ENCODE data around the gene SLC25A10.
A peak's percentile ranks its signal among the peaks of the same experiment; 100 is the strongest.

SLC25A10 gene

DNA sequence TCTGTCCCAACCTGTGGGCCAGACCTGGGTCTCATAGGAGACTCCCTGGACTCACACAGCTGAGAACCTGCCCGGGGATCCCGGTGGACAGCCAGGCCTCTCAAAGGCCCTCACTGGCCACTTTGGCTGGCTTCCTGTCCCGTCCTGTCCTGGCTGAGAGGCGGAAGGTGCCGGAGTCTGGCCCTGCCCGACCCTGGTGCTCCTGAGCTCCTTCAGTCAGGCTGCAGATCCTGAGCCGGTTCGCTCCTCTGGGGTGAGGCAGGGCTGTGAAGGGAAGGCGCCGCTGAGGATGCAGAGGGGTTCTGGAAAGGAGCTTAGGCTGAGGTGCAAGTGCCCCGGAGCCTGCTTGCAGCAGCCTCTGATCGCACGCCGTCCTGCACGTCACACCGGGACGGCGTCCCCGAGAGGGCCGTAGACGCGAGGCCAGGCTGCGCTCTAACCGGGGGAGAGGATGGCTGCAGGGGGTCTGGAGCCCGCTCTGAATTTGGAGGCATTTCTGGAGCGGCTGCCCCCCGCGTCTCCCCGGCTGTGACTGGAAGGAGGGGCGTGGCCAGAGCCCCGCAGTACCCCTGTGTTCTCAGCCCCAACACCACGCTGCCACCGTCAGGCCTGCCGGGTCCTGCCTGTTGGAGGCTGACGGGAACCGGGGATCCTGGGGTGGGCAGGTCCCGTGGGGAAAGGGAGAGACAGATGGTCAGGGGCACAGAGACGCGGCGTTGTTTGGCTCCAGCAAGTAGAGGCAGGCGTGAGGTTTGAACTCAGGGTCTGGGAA is 24.1 kb upstream of the SLC25A10 start:
- DNase-seq (ENCODE audit: low spot score), result no peak

DNA sequence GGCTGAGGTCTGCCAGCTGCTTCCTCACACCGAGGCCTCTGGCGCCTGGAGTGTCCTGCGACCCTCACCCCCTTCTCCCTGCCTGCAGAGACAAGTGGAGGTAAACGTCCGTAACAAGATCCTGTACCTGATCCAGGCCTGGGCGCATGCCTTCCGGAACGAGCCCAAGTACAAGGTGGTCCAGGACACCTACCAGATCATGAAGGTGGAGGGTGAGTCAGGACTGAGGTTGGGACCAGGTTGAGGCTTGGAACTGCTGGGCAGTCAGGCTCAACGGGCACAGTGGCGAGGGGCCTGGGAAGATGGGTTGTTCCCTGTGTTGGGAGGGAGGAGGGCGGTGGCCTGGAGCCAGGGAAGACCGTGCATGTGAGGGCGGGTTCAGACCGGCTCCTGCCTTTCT is 23.5 kb upstream of the SLC25A10 start:
- no peak for DNase-seq (ENCODE audit: low spot score)

DNA sequence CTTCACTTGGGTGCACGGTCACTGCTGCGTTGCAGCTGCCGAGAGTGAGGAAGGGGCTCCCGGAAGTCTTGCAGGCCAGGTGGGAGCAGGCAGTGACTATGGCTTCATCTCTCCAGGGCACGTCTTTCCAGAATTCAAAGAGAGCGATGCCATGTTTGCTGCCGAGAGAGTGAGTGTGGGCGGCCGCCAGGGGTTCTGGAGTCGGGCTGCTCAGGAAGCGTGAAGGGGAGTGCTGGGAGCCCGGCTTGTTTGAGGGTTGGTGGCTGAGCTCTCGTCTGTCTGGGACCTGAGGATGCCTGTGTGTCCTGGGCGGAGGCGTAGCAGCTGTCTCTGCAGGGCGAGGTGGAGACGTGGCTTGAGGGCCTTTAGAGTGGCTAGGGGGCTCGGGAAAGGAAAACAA is 22.0 kb upstream of the SLC25A10 start:
- DNase-seq (ENCODE audit: low spot score), result no peak

DNA sequence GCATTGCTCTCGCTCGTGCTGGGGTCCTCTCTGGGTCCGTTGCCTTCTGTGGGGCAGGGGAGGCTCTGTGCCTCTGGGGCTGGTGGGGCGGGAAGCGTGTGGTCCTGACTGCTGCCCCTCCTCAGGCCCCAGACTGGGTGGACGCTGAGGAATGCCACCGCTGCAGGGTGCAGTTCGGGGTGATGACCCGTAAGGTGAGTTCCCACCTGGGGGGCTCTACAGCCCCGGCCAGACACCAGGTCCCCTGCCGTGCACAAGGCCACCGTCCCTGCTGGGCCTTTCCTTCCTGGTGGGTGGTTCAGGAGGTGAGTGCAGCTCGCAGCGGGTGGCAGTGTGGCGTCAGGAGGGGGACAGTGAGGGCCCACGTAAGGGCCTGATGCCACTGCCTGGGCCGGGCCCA is 21.5 kb upstream of the SLC25A10 start:
- no peak for DNase-seq (ENCODE audit: low spot score)

DNA sequence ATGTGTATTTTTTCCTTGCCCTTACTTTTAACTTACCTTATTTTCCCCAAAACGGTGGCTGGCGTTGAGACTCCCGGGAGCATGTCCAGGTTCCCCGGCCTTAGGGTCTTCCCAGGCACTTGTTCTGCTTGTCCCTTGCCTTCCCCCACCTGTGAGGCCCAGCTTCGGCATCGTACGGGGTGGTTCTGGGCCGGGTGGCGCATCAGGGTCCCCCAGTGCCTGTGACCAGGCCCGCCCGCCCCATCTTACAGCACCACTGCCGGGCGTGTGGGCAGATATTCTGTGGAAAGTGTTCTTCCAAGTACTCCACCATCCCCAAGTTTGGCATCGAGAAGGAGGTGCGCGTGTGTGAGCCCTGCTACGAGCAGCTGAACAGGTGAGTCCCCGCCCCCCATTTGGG is 20.9 kb upstream of the SLC25A10 start:
- DNase-seq (ENCODE audit: low spot score), result no peak

DNA sequence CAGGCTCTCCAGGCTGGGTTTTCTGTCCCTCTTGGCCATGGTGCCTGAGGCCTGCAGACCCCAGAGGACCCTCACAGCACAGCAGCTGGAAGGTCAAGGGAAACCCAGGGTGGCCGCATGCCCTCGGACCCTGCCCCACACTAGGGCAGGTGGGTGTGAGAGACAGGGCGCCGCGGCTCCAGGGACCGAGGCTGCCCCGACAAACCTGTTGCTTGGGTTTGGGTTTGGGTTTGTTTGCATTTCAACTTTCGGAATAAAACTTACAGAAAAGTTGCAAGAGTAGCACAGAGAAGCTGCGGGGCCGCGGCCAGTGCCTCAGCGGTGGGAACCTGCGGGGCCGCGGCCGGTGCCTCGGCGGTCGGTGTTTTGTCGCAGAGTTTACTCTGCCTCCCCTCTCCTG is 20.5 kb upstream of the SLC25A10 start:
- DNase-seq (ENCODE audit: low spot score), result no peak

DNA sequence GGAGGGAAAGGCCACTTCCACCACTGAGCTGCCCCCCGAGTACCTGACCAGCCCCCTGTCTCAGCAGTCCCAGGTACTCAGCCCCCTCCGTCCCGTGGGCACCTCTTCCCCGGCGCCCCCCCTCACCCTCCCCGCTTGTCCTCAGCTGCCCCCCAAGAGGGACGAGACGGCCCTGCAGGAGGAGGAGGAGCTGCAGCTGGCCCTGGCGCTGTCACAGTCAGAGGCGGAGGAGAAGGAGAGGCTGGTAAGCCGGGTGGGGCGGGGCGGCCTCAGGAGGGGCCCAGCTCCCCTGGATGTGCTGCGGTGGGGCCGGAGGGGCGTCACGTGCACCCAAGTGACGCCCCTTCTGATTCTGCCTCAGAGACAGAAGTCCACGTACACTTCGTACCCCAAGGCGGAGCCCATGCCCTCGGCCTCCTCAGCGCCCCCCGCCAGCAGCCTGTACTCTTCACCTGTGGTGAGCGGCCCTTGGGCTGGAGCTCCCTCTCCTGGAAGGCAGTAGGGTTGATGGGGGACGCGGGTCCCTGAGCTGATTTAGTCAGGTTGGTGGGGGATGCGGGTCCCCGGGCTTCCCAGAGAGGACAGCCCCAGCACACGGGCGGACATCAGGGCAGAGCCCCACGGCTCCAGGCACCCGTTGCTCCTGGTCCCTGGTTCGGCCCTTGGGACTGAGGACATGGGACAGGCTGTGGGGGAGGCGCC is 18.4 kb upstream of the SLC25A10 start:
- no peak for DNase-seq (ENCODE audit: low spot score)

DNA sequence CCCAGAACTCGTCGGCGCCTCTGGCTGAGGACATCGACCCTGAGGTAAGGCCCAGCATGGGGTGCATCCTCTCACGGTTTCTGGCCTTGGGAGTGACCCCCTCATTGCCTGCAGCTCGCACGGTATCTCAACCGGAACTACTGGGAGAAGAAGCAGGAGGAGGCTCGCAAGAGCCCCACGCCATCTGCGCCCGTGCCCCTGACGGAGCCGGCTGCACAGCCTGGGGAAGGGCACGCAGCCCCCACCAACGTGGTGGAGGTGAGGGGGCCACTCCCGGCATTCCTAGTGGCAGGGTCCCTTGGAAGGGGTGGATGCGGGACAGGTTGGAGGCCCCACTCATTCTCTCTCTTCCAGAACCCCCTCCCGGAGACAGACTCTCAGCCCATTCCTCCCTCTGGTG is 17.3 kb upstream of the SLC25A10 start:
- DNase-seq (ENCODE audit: low spot score), result no peak

DNA sequence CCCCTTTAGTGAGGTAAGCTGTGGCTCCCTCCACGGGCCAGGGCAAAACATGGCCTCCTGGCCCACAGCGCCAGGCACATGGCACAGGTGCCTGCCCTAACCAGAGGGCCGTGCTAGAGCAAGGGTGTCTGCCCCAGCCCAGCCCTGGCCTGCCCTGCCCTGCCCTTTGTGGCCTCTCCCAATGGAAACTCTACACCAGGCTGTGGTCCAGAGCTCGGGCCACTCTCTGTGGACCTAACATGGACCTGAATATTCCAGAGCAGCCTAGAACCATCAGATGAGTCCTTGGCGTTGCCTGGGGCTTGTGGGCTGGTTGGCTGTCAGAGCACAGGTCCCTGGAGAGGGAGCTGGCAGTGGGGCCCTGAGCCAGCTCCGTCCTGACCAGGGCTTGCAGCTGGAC is 16.9 kb upstream of the SLC25A10 start:
- no peak for DNase-seq (ENCODE audit: low spot score)

DNA sequence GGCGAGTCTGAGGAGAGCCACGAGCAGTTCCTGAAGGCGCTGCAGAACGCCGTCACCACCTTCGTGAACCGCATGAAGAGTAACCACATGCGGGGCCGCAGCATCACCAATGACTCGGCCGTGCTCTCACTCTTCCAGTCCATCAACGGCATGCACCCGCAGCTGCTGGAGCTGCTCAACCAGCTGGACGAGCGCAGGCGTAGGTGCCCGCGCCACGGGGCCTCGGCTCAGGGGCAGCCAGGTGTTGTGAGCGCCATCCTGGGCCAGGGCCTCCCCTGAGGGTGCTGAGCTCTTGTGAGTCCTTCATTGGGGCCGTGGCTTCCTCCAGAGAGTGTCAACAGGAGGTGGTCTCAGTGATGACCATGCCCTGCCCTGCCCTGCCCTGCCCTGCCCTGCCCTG is 16.3 kb upstream of the SLC25A10 start:
- no peak for DNase-seq (ENCODE audit: low spot score)

DNA sequence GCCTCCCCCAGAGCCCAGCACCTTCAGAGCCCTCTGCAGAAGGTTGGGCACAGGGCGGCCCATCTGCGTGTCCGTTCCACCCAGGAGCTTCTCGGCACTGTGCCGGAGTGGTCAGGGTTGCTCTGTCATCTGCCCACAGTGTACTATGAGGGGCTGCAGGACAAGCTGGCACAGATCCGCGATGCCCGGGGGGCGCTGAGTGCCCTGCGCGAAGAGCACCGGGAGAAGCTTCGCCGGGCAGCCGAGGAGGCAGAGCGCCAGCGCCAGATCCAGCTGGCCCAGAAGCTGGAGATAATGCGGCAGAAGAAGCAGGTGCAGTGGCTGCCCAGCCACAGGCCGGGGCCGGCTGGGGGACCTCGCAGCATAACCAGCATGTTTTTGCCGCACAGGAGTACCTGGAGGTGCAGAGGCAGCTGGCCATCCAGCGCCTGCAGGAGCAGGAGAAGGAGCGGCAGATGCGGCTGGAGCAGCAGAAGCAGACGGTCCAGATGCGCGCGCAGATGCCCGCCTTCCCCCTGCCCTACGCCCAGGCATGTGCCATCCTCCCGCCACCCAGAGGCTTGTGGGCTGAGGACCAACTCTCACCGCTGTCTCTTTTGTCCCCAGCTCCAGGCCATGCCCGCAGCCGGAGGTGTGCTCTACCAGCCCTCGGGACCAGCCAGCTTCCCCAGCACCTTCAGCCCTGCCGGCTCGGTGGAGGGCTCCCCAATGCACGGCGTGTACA is 15.7 kb upstream of the SLC25A10 start:
- DNase-seq (ENCODE audit: low spot score), result no peak

DNA sequence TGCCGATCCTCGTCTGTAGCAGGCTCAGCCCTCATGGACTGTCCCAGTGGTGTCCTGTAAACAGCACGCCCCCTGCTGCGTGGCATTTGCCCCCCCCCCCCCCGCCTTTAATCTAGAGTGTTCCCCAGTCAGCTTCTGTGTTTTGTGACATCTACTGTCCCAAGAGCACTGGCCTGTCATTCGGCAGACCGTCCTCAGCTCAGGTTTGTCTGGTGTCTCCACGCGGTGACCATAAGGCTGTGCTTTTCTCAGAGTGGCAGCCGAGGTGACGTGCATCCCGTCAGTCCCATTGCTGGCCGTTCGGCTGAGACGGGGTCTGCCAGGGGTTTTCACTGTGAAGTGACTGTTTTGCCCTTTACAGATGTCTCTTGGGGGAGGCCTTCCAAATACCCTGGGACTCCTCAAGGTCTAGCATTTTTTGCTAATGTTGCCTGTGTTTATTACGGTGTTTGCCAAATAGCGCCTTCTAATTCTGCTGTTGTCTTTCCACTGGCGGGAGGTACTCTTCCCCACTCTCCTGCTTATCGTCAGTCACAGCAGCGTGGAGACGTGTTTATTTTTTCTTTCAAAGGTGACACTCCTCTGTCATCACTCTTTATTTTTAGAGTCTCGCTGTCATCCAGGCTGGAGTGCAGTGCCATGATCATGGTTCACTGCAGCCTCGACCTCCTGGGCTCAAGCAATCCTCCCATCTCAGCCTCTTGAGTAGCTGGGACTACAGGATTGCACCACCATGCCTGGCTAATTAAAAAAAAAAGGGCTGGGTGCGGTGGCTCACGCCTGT is 14.6 kb upstream of the SLC25A10 start:
- DNase-seq (ENCODE audit: low spot score), result no peak

DNA sequence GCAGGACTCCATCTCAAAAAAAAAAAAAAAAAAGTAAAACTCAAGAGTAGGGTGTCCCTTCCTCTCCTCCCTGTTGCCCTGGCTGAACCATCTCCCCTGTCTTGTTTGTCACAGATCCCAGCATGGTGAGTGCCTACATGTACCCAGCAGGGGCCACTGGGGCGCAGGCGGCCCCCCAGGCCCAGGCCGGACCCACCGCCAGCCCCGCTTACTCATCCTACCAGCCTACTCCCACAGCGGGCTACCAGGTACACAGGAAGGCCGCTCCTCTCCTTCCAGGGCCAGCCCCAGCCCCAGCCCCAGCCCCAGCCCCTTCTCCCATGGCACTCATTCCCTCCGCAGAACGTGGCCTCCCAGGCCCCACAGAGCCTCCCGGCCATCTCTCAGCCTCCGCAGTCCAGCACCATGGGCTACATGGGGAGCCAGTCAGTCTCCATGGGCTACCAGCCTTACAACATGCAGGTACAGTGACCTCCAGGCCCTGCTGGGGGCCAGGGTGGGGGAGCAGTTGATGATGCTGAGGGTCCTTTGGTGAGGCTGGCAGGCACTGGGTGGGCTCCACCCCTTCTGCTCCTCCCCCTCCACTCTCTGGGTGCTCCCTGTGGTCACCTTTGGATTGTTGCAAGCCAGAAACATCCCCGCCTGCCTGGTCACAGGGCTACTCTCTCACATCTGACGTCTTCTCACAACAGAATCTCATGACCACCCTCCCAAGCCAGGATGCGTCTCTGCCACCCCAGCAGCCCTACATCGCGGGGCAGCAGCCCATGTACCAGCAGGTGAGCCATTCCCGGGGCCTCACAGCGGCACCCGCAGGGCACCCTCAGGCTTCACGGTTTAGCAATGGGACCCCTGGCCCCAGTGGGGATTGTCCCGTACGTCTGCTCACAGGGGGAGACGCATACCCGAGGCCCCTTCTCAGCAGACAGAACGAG is 11.5 kb upstream of the SLC25A10 start:
- DNase-seq (ENCODE audit: low spot score), result no peak

DNA sequence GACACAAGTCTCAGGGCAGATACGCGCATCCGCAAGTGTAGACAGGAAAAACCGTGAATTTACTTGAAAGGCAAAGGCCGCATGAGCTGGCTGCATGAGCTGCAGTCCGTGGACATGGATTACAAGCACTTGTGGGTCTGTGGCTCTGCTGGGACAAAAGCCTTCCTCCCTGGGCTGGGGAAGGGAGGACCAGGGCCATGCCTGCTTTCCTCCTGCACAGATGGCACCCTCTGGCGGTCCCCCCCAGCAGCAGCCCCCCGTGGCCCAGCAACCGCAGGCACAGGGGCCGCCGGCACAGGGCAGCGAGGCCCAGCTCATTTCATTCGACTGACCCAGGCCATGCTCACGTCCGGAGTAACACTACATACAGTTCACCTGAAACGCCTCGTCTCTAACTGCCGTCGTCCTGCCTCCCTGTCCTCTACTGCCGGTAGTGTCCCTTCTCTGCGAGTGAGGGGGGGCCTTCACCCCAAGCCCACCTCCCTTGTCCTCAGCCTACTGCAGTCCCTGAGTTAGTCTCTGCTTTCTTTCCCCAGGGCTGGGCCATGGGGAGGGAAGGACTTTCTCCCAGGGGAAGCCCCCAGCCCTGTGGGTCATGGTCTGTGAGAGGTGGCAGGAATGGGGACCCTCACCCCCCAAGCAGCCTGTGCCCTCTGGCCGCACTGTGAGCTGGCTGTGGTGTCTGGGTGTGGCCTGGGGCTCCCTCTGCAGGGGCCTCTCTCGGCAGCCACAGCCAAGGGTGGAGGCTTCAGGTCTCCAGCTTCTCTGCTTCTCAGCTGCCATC is 10.6 kb upstream of the SLC25A10 start:
- no peak for DNase-seq (ENCODE audit: low spot score)

DNA sequence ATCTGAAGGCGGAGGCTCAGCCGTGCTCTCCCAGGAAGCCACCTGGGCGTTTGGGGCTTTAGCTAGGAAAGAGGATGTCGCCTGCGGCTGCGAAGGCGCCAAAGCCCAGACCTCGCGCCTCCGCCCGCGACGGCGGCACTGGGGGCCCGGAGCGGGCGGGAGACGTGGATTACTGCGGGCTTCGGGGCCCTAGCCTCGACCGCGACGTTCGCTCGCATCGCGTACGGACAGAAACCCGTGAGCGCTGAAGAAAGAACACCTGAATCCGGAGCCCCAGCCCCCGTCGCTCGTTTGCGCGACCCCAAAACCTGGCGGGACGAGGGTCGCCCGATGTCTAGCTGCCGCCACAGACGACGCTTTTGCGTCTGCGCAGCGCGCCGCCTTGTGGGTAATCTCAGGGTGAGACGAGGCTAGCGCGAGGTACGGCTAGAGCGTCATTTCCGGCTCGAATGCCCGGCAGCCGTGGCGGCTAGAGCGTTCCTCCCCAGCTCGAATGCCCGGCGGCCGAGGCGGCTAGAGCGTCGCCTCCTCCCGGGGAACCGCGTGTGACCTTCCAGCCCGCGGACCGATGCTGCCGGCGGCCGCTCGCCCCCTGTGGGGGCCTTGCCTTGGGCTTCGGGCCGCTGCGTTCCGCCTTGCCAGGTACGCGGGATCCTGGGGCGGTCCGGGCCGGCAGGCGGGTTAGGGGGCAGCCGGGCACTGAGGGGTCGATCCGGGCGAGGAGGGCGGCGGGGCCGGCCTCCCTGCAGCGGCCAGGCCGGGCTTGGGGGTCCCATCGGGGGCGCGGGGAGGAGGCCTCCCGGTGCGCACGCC is 8.9 kb upstream of the SLC25A10 start, which contains the start of gene MRPL12:
Gene MRPL12, plus strand, starts transcription at position 434 of the 813 bp plus-strand sequence. Its CDS starts 135 bp downstream, at position 569.
- DNase-seq (ENCODE audit: low spot score), result peak; percentile 96

DNA sequence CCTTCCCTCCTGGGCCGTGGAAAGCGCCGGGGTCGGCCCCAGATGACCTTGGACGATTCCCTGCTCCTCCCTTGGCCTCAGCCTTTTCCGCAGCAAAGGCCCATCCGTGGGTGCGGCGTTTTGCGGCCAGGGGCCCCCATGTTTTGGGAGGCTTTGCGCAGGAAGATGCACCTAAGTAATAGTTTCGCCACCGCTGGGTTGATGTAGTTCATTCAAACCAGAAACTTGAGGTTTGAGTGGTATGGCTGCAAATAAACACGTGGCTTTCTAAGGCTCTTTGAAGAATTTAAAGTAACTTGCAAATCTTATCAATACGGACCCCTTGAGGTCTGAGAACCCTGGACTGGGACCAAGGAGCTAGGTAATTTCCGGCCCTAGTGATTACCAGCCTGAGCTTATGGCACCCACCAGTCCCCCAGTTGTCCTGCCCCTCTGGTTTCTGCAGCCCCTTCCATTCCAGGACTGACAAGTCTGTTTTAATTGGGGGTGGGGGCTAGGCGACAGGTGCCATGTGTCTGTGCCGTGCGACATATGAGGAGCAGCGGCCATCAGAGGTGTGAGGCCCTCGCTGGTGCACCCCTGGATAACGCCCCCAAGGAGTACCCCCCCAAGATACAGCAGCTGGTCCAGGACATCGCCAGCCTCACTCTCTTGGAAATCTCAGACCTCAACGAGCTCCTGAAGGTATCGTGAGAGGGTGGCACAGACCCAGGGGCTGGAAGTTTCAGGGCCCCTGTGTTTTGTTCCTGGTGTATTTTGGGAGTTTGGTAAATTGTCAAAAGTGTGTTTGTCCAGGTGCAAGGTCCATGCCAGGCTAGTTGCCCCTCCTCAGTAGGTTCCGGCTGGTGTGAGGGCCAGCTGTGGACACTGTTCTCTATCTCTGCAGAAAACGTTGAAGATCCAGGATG is 8.1 kb upstream of the SLC25A10 start:
- no peak for DNase-seq (ENCODE audit: low spot score)

DNA sequence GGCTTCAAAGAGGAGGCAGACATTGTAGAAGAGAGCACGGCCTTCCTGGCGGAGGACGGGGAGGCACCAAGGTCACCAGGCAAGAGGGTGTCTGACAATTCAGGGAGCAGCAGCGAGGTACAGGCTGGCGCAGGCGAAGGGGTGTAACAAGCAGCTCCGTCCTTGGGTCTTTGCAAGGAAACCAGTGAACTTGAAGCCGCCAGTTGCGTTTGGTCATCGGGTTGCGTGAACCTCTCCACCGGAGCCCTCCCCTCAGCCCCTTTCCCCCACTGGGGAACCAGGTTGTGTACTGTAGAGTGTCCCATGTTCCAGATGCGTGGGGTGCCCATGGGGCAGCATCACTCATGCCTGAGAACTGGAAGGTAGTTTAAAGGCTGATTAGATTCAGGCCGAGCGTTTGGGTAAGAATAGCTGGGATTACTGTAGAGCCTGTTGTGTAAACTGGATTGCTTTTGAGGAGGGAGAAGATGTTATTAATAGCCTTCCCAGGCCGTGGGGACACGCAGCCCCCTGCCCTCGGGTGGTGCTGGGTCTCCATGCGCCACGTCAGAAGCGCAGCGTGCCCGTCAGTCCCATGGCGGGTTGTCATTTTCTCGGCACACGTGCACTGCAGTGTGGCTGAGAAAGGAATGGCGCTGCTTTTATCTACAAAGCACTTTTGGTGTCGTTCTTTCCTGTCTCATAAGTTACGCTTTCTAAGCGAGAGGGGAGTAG is 6.4 kb upstream of the SLC25A10 start:
- no peak for DNase-seq (ENCODE audit: low spot score)

DNA sequence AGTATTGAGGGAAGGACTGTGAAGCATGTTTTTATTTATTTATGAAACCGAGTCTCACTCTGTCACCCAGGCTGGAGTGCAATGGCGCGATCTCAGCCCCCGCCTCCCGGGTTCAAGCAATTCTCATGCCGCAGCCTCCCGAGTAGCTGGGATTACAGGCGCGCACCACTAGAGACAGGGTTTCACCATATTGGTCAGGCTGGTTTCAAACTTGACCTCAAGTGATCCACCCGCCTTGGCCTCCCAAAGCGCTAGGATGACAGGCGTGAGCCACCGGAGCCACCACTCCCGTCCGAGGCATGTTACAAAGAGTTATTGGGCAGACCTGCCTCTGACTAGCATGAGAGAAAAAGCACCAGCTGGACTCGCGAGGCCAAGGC is 5.9 kb upstream of the SLC25A10 start:
- DNase-seq (ENCODE audit: low spot score), result no peak

All from putamen (tissue), 1 donor.